Left hindlimb (tissue), 1 donor: ENCODE measurements around the gene TRIM32.

Experiments used
- DNase-seq: peaks from one replicate; pipeline ENCODE4 v3.0.0-alpha.2; 2018

TRIM32 gene

GRCh38 chr9:116687074-116687753 is at the start of gene TRIM32:
TRIM32 (plus strand) TSS chr9:116687305; CDS start chr9:116697743, 10,438 bp downstream.
- peak; percentile 95 for DNase-seq

- DNase-seq = no peak
Observed at GRCh38 chr9:116639251-116639741, 47.8 kb upstream of the TRIM32 start.

- no peak for DNase-seq
Observed at GRCh38 chr9:116641292-116642059, 45.6 kb upstream of the TRIM32 start.

- no peak for DNase-seq
Observed at GRCh38 chr9:116643691-116644090, 43.4 kb upstream of the TRIM32 start.

GRCh38 chr9:116644091-116644688 is 42.9 kb upstream of the TRIM32 start:
- DNase-seq = no peak

GRCh38 chr9:116646661-116647514 is 40.2 kb upstream of the TRIM32 start:
- no peak for DNase-seq

- no peak for DNase-seq
Observed at GRCh38 chr9:116647515-116647809, 39.6 kb upstream of the TRIM32 start.

GRCh38 chr9:116653348-116654058 is 33.6 kb upstream of the TRIM32 start:
- no peak for DNase-seq

GRCh38 chr9:116654059-116654355 is 33.1 kb upstream of the TRIM32 start:
- no peak for DNase-seq

- peak; percentile 41 for DNase-seq
Observed at GRCh38 chr9:116656501-116656971, 30.6 kb upstream of the TRIM32 start.

GRCh38 chr9:116656977-116657376 is 30.1 kb upstream of the TRIM32 start:
- no peak for DNase-seq

GRCh38 chr9:116658265-116658664 is 28.8 kb upstream of the TRIM32 start:
- DNase-seq = no peak

GRCh38 chr9:116661037-116661954 is 25.8 kb upstream of the TRIM32 start:
- DNase-seq = no peak

- DNase-seq = no peak
Observed at GRCh38 chr9:116662646-116663310, 24.3 kb upstream of the TRIM32 start.

GRCh38 chr9:116663581-116663980 is 23.5 kb upstream of the TRIM32 start:
- DNase-seq = no peak

- DNase-seq = no peak
Observed at GRCh38 chr9:116668970-116669695, 18.0 kb upstream of the TRIM32 start.

GRCh38 chr9:116671605-116672004 is 15.5 kb upstream of the TRIM32 start:
- DNase-seq = no peak

- no peak for DNase-seq
Observed at GRCh38 chr9:116673375-116673774, 13.7 kb upstream of the TRIM32 start.

GRCh38 chr9:116674210-116674980 is 12.7 kb upstream of the TRIM32 start:
- no peak for DNase-seq
